GM12891 (cell line): ENCODE results near the gene COQ7.

Experiments used
- PAX5 ChIP-seq: IDR thresholded peaks from 2 replicates; pipeline ENCODE4 v1.6.1; 2011; ENCODE audit warnings: low read length, moderate library complexity, mild to moderate bottlenecking; ENCODE audit not compliant: insufficient read depth, severe bottlenecking
- POLR2A ChIP-seq: IDR thresholded peaks from 2 replicates; pipeline ENCODE4 v1.6.1; 2011; ENCODE audit warnings: low read depth, low read length, control low read depth
- POLR2AphosphoS5 ChIP-seq: IDR thresholded peaks from 2 replicates; pipeline ENCODE4 v1.6.1; 2011; ENCODE audit warnings: low read depth, low read length, control low read depth
- SPI1 ChIP-seq: IDR thresholded peaks from 2 replicates; pipeline ENCODE4 v1.6.1; 2011; ENCODE audit warnings: low read depth, low read length, control low read depth
- TAF1 ChIP-seq: IDR thresholded peaks from 2 replicates; pipeline ENCODE4 v1.6.1; 2011; ENCODE audit warnings: low read depth, low read length, control low read depth

GRCh38 chr16:19073344-19073743, 5.9 kb downstream of the COQ7 start:
- TF ChIP-seq TAF1, result no peak
- no peak for TF ChIP-seq POLR2AphosphoS5
- TF ChIP-seq POLR2A, result no peak
- no peak for TF ChIP-seq PAX5
- no peak for TF ChIP-seq SPI1
